IPS-18c (cell line): ENCODE measurements around the gene CYB5R3.
"Not testable (repeated sequence)": the region's sequence is repeated elsewhere in the genome, so short reads cannot be mapped to it uniquely, and the experiment has no call there.

ENCODE experiments used
- H3K4me3 ChIP-seq: 2 replicates; pipeline ENCODE4 v1.7.0; 2013; ENCODE audit warnings: low read depth, mild to moderate bottlenecking, low read length, moderate library complexity; ENCODE audit not compliant: insufficient read depth
- H3K9me3 ChIP-seq: one replicate; pipeline ENCODE4 v1.6.1; 2013; ENCODE audit warnings: mild to moderate bottlenecking, low read length, moderate library complexity; ENCODE audit not compliant: control insufficient read depth, insufficient read depth

The CYB5R3 gene

GRCh38 chr22:42596336-42596735 lies 52.9 kb downstream of the CYB5R3 start:
- no peaks in the 10 kb centered on the region for H3K9me3 ChIP-seq
- H3K4me3 ChIP-seq: no peak overlapping the region

- Histone ChIP-seq H3K4me3 (no peak overlapping the region), H3K9me3 (no peaks in the 10 kb centered on the region)
Measured at GRCh38 chr22:42595434-42595833, 53.8 kb downstream of the CYB5R3 start.

DNA sequence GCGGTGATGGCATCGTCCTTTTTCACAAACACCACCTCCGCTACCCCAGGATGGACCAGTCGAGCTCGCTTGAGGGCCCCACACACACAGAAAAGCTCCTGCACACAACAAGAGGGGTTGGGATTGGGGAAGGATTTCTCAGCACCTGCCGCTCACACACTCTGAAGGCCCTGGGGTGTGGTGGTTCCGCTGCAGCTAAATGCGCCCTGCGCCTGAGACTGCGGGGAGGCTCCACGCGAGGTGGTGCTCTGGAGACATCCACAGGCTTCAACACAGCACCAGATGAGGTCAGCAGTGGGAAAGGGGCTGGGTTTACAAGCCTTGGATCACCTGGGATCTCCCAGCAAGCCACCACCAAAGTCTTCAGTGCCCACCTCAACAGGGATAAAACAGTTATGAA lies 57.2 kb downstream of the CYB5R3 start:
- Histone ChIP-seq H3K4me3 (no peak overlapping the region), H3K9me3 (no peaks in the 10 kb centered on the region)

DNA sequence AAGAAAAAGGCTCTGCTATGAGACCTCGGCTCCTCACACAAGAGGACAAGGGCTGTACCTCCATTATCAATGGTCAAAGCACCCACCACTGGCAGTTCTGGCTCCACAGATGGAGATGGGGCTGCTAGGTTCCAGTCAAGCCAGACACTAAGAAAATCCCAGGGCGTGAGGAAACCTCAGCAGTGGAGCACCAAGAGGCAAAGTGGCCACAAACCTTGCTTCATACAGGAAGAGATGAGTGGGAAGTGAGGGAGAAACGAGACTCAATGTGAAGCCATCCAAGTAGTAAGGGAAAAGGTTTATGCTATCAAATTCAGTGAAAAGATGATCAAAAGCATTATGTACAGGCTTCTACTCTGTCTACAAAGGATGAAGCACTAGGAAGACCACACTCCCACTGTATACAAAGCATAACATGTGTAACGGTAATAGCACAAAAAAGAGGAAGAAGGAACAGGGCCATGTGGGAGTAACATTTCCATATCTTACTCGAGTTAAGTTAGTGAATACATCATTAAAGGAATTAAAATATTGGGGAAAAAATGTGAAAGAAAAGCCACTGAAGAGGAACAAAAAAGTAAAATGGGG lies 61.5 kb downstream of the CYB5R3 start:
- H3K4me3 ChIP-seq: no peak overlapping the region
- no peaks in the 10 kb centered on the region for H3K9me3 ChIP-seq

GRCh38 chr22:42586381-42586780 lies 62.8 kb downstream of the CYB5R3 start:
- Histone ChIP-seq H3K9me3 (no peaks in the 10 kb centered on the region), H3K4me3 (no peak overlapping the region)

GRCh38 chr22:42585096-42585495 lies 64.1 kb downstream of the CYB5R3 start:
- no peaks in the 10 kb centered on the region for H3K9me3 ChIP-seq
- H3K4me3 ChIP-seq: no peak overlapping the region

- no peak overlapping the region for H3K4me3 ChIP-seq
- H3K9me3 ChIP-seq: no peaks in the 10 kb centered on the region
Measured at GRCh38 chr22:42584364-42584940, 64.7 kb downstream of the CYB5R3 start.

GRCh38 chr22:42582987-42583386 lies 66.2 kb downstream of the CYB5R3 start:
- no peak overlapping the region for H3K4me3 ChIP-seq
- no peaks in the 10 kb centered on the region for H3K9me3 ChIP-seq

GRCh38 chr22:42581762-42582716 lies 67.2 kb downstream of the CYB5R3 start:
- Histone ChIP-seq H3K9me3 (no peaks in the 10 kb centered on the region), H3K4me3 (peak overlapping the region; percentile 81)

DNA sequence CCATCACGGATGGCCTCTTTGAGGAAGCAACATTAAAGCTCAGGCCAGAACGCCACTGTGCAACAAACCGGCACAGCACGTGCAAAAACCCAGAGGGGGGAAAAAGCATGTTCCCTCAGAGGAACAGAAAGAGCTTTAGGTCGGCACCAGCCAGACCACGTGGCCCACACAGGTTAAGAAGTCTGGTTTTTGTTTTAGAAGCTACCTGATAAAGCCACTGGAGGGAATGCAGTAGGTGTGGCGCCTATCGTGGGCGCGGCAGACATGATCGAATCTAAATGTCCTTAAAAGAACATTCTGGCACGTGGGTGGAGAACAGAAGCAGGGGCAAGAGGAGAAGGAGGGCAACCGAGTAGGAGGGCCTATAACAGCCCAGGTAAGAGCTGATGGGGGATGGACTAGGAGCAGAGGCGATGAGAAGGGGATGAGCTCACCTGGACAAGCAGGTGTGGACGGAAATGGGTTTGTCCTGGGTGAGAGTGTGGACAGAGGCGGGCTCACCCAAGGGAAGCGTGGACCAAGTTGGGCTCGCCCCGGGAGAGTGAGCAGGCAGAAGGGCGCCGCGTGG lies 67.9 kb downstream of the CYB5R3 start:
- peak overlapping the region; percentile 81 for H3K4me3 ChIP-seq
- not testable (repeated sequence) for H3K9me3 ChIP-seq

- H3K4me3 ChIP-seq, H3K9me3 ChIP-seq: not testable (repeated sequence)
Measured at GRCh38 chr22:42580040-42580439, 69.2 kb downstream of the CYB5R3 start.

DNA sequence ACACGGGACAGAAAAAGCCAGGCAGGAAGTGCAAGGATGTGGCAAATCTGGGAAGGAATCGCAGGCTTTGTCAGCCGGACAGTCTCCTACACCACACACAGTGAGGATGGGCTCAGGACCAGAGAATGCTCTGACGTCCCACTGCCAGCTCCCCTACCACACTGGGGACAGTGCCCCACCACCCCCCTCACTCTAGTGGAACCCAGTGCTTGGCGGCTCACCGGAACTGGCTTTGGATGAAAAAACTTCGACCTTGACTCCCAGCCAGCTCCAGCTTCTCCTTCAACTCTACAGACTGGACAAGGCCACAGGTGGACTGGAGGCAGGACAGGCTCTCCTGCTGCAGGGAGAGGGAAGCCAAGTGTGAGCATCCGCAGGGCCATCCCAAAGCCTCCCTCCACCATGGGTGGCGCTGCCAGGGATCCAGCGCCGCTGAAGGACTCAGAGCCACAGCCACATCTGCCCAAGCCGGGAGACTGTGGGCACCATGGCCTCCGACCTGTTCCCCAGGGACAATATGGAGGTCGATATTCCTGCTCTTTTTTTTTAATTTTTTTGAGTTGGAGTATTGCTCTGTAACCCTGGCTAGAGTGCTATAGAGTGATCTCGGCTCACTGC lies 71.5 kb downstream of the CYB5R3 start:
- no peak overlapping the region for H3K4me3 ChIP-seq
- H3K9me3 ChIP-seq: no peaks in the 10 kb centered on the region

DNA sequence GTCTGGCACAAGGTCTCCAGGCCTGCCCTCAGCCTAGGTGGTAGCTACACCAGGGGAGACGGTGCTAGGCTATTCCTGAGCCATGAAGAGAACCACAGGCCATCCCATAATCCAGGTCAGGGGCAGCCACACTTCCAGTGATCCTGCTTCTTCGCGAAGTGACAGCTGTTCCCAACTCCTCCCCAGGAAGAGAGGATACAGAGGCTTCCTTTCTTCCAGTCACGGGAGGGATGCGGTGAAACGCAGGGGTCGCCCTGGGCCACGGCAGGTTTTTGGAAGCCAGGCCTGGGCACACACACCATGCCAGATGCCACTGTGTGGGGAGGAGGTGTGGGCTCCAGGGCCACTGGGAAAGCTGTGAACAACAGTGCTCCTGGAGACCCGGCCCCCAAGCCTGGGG lies 72.1 kb downstream of the CYB5R3 start:
- not testable (repeated sequence) for H3K4me3 ChIP-seq, H3K9me3 ChIP-seq

- H3K4me3 ChIP-seq, H3K9me3 ChIP-seq: not testable (repeated sequence)
Measured at GRCh38 chr22:42575996-42576574, 73.1 kb downstream of the CYB5R3 start.

GRCh38 chr22:42574468-42574867 lies 74.7 kb downstream of the CYB5R3 start:
- H3K4me3 ChIP-seq, H3K9me3 ChIP-seq: not testable (repeated sequence)

DNA sequence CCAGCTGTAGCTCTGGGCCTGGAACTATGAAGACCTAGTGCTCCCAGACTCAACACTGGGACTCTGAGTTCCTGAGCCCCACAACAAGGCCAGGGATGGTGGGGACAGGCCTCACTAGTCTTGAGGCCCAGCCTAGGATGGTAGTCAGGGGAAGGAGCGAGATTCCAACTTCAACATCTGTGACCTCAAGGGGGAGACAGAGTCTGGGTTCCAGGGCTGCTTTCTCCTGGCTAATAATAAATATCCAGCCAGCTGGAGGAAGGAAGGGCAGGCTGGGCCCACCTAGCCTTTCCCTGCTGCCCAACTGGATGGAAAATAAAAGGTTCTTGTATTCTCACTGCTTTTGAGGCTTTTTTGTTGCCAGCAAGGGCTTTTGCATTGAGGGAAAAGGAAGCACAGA lies 75.1 kb downstream of the CYB5R3 start:
- H3K4me3 ChIP-seq, H3K9me3 ChIP-seq: not testable (repeated sequence)

DNA sequence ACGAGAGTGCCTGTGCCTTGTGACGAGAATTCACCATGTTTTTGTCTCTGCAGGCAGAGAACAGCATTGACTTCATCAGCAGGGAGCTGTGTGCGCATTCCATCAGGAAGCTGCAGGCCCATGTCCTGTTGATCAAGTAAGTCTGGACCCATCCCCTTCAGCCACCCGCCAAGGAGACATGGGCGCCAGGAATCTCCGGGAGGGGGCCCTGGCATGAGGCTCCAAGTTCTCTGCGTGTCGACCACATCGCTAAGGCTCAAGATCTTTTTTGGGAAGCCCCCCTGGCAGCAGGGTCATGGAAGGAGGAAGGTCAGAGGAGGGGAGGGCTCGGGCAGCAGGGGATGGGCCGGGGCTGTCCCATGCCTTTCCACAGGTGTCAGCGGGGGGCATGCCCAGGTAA lies 78.1 kb downstream of the CYB5R3 start:
- not testable (repeated sequence) for H3K4me3 ChIP-seq, H3K9me3 ChIP-seq
